Suprapubic skin (tissue), 4 donors: ENCODE results near the gene RGMA.

Source experiments
- CTCF ChIP-seq, 2 donors: fragments of 200-600 bp in 1 of 2; fragments of 450-650 bp in 1 of 2; sonication (generic) in 1 of 2; IDR thresholded peaks; one replicate each; pipeline ENCODE4 v1.5.1; 2016 to 2019; ENCODE audit warnings: antibody characterized with exemption in 2 of 2, mild to moderate bottlenecking in 1 of 2, moderate library complexity in 1 of 2
- EP300 ChIP-seq: sonication (generic); formaldehyde crosslinking; IDR thresholded peaks from one replicate; pipeline ENCODE4 v1.6.1; 2017; ENCODE audit warnings: antibody characterized with exemption
- POLR2A ChIP-seq, 2 donors: fragments of 450-650 bp; IDR thresholded peaks; one replicate each; pipeline ENCODE4 v1.6.1; 2017; ENCODE audit warnings: antibody characterized with exemption in 2 of 2, mild to moderate bottlenecking in 2 of 2, moderate library complexity in 2 of 2
- POLR2AphosphoS5 ChIP-seq, 3 donors: sonication (generic); formaldehyde crosslinking; IDR thresholded peaks; one replicate each; pipeline ENCODE4 v1.6.1; 2017; ENCODE audit warnings: antibody characterized with exemption in 3 of 3

DNA sequence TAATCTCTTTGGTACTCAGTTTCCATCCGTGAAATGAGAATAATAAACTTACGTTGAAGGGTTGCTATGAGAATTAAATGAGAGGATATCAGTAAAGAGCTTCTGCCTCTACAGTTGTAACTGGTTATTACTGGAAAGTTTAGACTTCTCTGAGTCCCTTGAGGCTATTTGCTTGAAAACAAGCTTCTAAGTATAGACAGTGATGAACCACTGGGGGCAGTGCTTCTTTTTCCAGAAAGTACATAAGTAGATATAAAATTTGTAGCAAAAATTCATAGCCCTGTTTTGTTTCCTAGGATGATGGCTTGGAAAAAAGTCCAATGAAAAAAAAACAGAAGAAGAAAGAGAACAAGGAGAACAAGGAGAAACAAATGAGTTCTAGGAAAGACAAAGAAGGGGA lies 87.1 kb downstream of the RGMA start:
- no peak for TF ChIP-seq CTCF (IDR thresholded peaks at IDR 0.05)
- no peak for TF ChIP-seq POLR2A (IDR thresholded peaks at IDR 0.05)
- TF ChIP-seq POLR2AphosphoS5 (IDR thresholded peaks at IDR 0.05): no peak
- TF ChIP-seq EP300: no peak
